22Rv1 (cell line): ENCODE measurements around the gene CYP11A1.

Experiments
- H3K27ac ChIP-seq: fragments of 450-650 bp; 2 replicates; pipeline ENCODE4 v1.5.1; 2017
- CTCF ChIP-seq: fragments of 450-650 bp; IDR thresholded peaks from 2 replicates; pipeline ENCODE4 v1.5.1; 2017; ENCODE audit warnings: mild to moderate bottlenecking
- ZFX ChIP-seq: fragments of 450-650 bp; IDR thresholded peaks from 2 replicates; pipeline ENCODE4 v1.6.1; 2017; ENCODE audit warnings: antibody characterized with exemption, borderline replicate concordance

The CYP11A1 gene

GRCh38 chr15:74319596-74320351 lies 47.7 kb downstream of the CYP11A1 start:
- no peak overlapping the region for H3K27ac ChIP-seq
- TF ChIP-seq ZFX (no peak), CTCF (no peak)

- TF ChIP-seq ZFX (no peak), CTCF (no peak)
- H3K27ac ChIP-seq: no peak overlapping the region
Measured at GRCh38 chr15:74319138-74319460, 48.3 kb downstream of the CYP11A1 start.

DNA sequence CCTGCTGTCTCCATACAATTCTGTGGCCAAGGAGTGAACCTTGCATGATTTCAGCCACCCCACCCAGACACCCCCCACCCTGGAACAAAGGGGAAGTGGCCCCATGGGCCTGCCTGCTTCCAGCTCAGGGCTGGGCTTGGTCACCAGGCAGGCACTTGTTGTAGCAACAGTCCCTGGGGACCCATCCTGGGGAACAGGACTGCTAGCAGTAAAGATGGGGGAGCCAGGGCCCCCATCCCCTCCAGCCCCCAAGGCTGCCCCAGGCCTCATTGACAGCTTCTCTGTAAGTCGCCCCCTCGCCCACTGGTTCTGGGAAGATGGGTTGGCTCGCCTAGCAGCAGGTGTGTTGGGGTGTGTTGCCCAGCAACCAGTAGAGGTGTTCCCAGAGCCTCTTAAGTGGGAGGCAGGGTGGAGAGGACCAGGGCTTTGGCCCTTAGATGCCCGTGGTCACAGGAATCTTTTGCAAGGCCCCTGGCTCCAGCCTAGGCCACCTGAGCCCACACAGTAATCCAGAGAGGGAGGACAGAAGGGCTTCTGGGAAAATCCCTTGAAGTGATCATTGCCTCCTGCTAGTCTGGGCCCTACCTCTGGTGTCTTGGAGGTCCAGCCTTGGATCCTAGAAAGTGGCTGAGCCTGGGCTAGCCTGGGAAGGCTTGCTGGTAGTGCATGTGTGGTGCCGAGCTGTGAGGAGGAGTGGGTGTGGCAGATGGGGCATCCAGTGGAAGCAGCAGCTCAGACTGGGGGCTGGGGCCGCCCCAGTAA lies 48.9 kb downstream of the CYP11A1 start:
- TF ChIP-seq CTCF (no peak), ZFX (no peak)
- no peak overlapping the region for H3K27ac ChIP-seq

DNA sequence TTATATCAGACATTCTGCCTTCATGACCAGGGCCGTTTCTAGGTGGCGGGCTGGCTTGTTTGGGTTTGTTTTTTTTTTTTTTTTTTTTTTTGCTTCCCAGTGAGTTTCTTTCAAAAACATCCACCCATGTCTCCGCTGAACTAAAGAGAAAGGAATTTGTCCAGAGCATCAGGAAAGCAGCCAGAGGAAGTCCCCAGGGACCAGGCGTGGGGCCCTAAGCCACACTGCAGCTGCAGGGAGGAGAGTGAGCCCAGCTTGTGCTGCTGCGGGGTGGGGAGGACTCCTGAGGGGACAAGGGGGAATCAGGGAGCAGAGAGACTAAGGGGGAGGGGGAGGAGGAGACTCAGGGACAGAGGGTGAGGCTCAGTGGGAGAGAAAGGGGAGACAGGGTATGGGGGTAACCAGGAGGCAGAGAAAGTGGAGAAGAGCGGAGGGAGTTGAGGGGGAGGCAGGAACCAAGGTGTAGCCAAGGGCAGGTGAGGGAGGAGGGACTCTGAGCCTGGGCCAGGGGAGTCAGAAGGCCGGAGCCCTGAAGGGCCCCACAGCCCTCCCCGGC lies 49.5 kb downstream of the CYP11A1 start:
- no peak overlapping the region for H3K27ac ChIP-seq
- TF ChIP-seq CTCF: no peak
- no peak for TF ChIP-seq ZFX

DNA sequence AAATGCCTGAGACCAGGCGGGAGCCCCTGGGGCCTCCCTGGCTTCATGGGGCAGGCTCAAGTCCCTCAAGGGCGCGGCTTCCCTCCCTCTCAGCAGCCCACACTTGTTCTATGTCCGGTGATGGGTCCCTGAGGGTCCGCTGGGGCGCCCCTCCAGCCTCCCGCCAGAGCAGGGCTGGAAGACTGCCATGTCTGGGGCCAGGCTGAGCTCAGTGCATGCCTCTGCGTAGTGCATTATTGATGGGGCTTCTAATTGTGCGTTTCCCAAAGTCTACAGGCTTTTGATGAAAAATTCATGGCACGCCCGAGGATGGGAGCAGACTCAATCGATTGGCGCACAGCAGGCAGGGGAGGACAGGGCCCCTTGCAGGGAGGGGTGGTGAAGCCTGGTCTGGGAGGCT lies 51.3 kb downstream of the CYP11A1 start:
- TF ChIP-seq ZFX (no peak), CTCF (no peak)

DNA sequence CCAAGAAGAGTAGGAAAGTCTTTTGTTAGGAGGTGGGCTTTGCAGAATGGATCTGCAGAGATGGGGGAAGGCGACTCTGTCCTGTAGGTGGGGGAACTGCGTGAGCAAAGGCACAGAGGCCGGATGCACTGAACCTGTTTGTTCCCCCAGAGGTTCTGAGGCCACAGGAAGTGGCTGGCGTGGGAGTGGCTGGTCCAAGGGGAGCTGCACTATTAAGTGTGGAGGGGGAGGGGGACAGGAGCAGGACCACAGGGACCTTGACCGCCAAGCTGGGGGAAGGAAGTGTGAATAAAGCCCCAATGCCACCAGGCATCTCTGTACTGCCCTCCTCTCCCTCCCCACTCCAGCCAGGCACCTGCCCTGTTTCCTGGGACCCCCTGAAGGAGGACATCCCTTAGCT lies 51.8 kb downstream of the CYP11A1 start:
- TF ChIP-seq CTCF (no peak), ZFX (no peak)
- H3K27ac ChIP-seq: no peak overlapping the region

More for the DNA sequence above, 51.3 kb downstream of the CYP11A1 start:
- no peak overlapping the region for H3K27ac ChIP-seq

DNA sequence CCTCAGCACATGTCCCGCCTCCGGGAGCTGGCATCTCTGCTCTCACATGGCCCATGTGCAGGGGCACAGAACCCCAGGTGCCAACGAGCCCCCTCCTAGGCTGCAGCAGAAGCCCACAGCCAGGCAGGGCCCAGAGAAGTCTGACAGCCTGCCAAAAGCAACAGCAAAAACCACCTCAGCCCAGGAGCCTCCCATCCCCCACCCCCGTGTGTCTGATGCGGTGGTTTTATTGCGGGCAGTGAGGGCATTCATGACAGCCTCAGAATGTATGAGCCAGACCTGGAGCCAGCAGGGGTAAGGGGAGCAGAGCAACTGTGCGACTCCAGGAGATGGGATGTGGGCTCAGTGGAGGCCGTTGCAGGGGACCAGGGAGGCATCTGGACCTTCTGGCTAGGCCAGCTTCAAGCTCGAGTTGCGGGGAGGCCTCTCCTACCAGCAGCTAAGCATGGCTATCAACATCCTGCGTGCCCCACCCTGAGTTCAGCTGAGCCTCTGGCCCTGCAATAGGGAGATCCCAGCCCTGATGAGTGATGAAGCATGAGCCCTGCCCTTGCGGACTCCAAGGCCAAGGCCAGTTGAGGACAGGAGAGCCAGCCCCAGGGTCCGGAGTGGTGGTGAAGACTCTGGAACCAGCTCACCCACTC lies 52.5 kb downstream of the CYP11A1 start:
- TF ChIP-seq CTCF (no peak), ZFX (no peak)
- no peak overlapping the region for H3K27ac ChIP-seq
